ENCODE data around the gene REEP1.
"Not testable (repeated sequence)": the region's sequence is repeated elsewhere in the genome, so short reads cannot be mapped to it uniquely, and the experiment has no call there.

REEP1 gene

DNA sequence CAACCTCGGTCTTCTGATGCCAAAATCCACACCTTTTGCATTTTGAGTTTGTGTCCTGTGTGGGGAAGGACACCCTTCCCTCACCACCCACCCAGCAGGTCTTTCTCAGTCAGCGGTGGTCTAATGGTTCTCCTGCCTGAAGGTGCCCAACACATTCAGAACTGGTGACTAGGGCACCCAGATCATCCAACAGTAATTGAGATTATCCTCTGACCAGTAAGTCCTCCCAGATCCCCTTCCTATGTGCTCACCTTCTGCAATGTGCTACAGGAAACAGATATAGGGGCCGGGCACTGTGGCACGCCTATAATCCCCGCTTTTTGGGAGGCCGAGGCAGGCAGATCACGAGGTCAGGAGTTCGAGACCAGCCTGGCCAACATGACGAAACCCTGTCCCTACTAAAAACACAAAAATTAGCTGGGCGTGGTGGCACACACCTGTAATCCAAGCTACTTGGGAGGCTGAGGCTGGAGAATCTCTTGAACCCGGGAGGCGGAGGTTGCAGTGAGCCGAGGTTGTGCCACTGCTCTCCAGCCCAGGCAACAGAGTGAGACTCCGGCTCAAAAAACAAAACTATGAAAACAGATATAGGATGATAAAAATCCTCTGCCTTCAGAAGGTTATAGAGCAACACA lies 56.2 kb downstream of the REEP1 start:
- DNase-seq, result no peak

GRCh38 chr2:86280191-86280667 lies 57.2 kb downstream of the REEP1 start:
- no peak for DNase-seq

GRCh38 chr2:86275962-86276361 lies 61.5 kb downstream of the REEP1 start:
- DNase-seq, result no peak

- no peak for DNase-seq
Observed at GRCh38 chr2:86275384-86275799, 62.0 kb downstream of the REEP1 start.

GRCh38 chr2:86274918-86275275 lies 62.5 kb downstream of the REEP1 start:
- no peak for DNase-seq

GRCh38 chr2:86274265-86274917 lies 63.0 kb downstream of the REEP1 start:
- no peak for DNase-seq

GRCh38 chr2:86272111-86272510 lies 65.3 kb downstream of the REEP1 start:
- DNase-seq, result no peak

- DNase-seq, result no peak
Observed at GRCh38 chr2:86271248-86271647, 66.2 kb downstream of the REEP1 start.

DNA sequence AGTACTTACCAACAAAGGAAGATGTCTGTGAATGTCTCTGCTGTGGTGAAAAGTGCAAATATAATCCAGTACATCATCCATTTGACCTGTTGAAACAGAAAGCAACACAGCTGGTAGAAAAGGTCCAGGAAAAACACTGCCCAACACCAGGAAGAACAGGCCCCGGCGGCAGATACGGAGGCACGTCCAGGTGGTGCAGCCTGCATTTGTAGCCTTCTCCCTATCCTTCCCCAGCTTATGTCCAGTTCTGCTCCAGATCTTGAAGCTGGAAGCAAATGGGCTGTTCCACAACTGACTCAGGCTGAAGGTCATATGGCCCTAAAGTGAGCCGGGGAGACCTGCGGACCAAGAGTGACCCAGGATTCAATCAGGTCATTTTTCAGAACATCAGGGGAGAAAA lies 73.5 kb downstream of the REEP1 start:
- DNase-seq, result no peak

GRCh38 chr2:86260978-86261377 lies 76.4 kb downstream of the REEP1 start:
- DNase-seq, result no peak

- no peak for DNase-seq
Observed at GRCh38 chr2:86258106-86258505, 79.3 kb downstream of the REEP1 start.

- no peak for DNase-seq
Observed at GRCh38 chr2:86256982-86257381, 80.4 kb downstream of the REEP1 start.

- no peak for DNase-seq
Observed at GRCh38 chr2:86256300-86256699, 81.1 kb downstream of the REEP1 start.

DNA sequence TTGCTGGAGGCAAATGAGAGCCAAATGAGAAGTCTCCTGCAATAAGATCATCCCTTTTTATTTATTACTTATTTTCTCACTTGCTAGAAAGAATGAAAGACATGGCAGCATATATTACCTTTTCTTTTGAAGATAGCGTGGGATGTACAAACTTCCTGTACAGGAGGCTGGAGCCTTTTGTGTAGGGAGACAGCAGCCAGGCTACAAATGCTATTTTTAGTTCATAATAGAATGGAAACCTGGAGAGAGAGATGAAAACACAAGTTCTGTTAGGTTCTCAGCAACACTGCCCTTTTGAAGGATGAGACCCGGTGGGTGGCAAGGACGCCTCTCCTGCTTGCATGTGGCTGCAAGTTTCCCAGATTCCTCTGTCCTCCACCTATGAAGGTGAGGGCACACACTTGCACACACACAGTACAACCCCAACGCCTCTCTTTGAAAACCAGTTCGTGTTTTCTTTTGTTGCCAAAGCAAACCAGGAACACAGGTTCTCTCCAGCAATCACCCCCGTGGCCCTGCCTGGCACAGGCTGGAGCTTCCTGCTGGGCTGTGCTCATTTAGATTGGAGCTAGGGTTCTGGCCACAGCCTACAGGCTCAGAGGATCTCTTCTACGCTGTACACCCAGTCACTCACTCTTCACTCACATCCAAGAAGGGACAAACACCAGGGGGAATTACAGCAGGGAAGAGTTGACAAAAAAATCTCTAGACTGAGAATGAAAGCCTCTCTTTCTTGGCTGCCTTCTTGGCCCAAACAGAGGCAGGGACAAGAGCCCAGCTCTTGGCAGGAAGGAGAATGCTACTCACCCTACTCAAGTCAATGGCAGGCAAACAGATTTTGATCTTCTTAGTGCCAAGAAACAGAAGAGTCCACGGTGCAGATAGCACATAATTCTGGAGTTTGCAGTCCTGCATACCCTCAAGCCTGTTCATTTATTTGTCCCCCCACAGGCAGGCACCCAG lies 82.6 kb downstream of the REEP1 start:
- no peak for DNase-seq

DNA sequence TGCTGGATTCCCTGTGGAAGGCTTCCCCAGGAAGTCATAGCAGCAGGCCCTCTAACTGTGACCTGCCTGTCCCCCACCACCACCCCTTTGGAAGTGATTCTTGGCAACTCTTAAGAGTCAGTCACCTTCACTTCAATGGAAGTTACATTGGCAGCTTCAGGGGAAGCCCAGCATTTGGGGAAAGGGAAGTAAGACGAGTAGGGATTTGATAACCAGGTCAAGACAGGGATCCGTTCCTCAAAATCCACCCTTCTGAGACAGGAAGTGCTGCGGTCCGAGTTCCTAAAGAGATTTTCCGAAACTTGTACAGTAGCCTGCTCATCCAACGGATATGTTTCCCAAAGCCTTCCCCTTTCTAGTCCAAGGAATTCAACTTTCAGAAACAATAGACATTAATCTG lies 84.0 kb downstream of the REEP1 start:
- no peak for DNase-seq

DNA sequence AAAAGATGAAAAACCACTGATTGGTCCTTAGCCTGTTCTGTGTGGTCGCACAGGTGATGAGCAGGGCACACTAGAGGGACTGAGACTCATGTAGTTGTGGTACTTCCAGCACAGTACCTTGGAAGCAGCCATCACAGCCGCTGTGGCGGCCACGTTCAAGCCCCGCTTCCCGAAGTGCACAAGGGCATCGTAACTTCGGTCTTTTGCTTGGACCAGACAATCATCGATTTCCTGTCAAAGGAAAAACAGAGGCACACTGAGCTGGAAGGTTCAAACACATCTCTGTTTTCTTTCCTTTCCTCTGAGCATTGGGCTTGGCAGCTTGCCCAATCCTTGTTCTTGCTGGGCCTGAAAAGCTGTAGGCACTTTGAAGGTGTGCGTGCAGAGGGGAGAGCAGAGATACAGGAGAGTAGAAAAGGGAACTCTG lies 85.6 kb downstream of the REEP1 start:
- no peak for DNase-seq

DNA sequence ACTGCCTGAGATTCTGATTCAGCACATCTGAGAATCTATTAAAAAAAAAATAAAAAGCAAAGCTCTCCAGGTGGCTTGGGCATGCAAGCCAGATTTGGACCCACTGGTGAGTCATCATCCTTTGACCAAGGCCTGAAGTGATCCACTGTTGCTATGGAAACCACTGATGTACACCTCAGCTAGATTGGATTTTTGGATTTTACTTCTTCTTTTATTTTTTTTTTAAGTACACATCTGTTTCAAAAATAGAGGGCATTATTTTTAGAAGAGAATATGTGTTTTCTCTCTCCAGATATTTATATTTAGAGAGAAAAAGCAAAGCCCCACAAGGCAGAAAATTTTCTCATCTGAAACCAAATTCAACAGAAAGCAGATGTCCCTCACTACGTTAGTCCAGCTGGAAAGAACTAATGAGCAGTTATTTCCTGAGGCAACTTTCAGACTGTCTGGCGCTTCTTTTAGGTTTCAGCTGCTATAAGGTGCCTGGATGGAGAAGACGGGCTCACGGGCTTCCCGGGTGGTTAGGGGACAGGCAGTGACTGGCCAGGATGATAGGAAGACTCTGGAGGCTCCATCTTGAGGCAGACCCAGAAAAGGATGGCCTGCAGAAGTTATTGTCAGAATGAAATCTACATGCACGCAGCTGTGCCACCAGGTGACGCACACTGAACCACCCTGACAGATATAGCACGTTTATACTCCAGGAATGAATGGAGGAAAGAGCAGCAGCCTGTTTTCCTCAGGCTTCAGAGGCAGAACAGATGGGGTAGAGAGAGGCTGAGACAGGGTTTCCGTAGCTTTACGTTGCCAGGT lies 87.6 kb downstream of the REEP1 start:
- DNase-seq, result no peak

- no peak for DNase-seq
Observed at GRCh38 chr2:86249176-86249575, 88.2 kb downstream of the REEP1 start.

GRCh38 chr2:86245222-86245621 lies 92.2 kb downstream of the REEP1 start:
- DNase-seq, result not testable (repeated sequence)

DNA sequence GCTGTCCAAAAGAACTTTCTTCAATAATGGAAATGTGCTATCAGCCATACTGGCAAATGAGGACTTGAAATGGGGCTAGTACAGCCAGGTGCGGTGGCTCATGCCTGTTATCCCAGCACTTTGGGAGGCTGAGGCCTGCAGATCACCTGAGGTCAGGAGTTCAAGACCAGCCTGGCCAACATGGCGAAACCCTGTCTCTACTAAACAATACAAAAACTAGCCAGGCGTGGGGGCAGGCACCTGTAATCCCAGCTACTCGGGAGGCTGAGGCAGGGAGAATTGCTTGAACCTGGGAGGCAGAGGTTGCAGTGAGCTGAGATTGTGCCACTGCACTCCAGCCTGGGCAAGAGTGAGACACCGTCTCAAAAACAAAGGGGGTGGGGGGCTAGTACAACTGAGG lies 92.6 kb downstream of the REEP1 start:
- not testable (repeated sequence) for DNase-seq

GRCh38 chr2:86243950-86244733 lies 93.3 kb downstream of the REEP1 start:
- DNase-seq, result no peak

GRCh38 chr2:86243272-86243671 lies 94.2 kb downstream of the REEP1 start:
- DNase-seq, result no peak

Data from activated T-cell treated with anti-CD3 and anti-CD28 coated beads, Interleukin-2, amount 50 U/mL, for 48 hours (primary cell).